Effector memory CD4-positive, alpha-beta T cell (primary cell): Measurements from ENCODE around the gene CANT1.

Experiments used
- DNase-seq, 3 donors: peaks; one replicate each; pipeline ENCODE4 v3.0.0-alpha.2; 2020
- H3K27ac ChIP-seq: 2 replicates; pipeline ENCODE4 v1.7.0; 2013; ENCODE audit warnings: mild to moderate bottlenecking, low read length, moderate library complexity; ENCODE audit not compliant: insufficient read depth, poor library complexity, severe bottlenecking
- H3K27me3 ChIP-seq: replicated peaks from 2 replicates; pipeline ENCODE4 v1.7.0; 2013; ENCODE audit warnings: mild to moderate bottlenecking, low read length; ENCODE audit not compliant: insufficient read depth, control insufficient read depth, poor library complexity, severe bottlenecking
- H3K36me3 ChIP-seq: 2 replicates; pipeline ENCODE4 v1.7.0; 2013; ENCODE audit warnings: mild to moderate bottlenecking, low read length, moderate library complexity; ENCODE audit not compliant: control insufficient read depth, insufficient read depth
- H3K4me1 ChIP-seq: 2 replicates; pipeline ENCODE4 v1.7.0; 2013; ENCODE audit warnings: low read length, mild to moderate bottlenecking; ENCODE audit not compliant: control insufficient read depth, insufficient read depth, poor library complexity, severe bottlenecking
- H3K4me3 ChIP-seq: 2 replicates; pipeline ENCODE4 v1.7.0; 2013; ENCODE audit warnings: low read length, low read depth, mild to moderate bottlenecking; ENCODE audit not compliant: insufficient read depth, poor library complexity, severe bottlenecking
- H3K9me3 ChIP-seq: 2 replicates; pipeline ENCODE4 v1.7.0; 2013; ENCODE audit warnings: mild to moderate bottlenecking, low read length, moderate library complexity; ENCODE audit not compliant: control insufficient read depth

Gene CANT1

DNA sequence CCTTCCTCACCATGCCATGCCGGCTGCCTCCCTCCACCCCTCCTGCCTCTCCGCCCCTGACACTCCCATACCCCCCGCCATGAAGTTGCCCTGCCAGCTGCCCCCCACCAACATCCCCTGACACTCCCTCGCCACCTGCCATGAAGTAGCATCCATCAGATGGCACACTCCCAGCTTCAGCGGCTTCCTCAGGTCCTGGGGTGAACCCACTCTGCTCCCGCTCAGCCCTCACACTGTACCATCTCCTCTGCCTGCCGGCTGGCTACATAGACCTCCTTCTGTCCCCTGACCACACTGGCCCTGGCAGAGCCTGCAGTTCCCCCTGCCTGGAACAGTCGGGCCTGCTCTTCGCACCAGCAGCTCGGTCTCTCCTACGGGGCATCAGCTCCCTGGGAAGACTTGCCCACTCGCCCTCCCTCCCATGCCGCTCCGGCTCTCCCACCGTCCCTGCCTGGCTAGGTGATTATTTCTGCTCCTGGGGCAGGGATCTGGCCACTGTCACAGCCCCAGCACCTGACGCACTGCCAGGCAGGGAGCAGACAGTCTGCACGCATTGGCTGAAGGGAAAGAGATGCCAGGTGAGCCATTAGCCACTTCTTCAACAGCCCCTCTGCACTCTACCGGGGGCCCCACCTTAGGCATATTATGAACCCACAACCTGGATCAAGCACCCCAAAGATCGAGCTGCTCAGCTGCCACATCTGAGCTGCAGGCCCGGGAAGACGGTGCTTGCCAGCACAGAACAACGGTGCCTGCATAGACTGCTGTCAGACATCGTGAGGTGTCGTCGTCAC, 9.0 kb downstream of the CANT1 start:
- Histone ChIP-seq H3K4me3 (no peak overlapping the region), H3K27ac (no peak overlapping the region), H3K9me3 (no peaks in the 10 kb centered on the region), H3K27me3 (no peaks in the 10 kb centered on the region), H3K4me1 (peaks cover 6% of the 10 kb centered on the region), H3K36me3 (peaks cover 39% of the 10 kb centered on the region)
- DNase-seq: no peak

DNA sequence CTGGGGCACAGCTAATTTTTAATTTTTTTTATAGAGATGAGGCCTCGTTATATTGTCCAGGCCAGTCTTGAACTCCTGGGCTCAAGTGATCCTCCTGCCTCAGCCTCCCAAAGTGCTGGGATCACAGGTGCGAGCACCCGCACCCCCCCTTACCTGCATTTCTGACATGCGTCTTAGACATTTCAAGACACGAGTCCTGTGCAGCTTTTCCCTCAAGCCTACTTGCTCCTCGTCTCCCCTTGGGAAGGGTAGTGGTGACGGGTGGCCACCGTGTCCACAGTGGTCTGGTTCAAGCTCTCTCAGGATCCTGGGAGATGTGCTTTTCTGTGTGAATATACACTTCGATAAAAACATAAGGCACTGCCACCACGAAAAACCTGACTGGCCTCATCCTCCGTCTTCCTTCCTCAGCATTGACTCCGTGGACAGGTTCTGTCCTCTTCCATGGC, 9.6 kb downstream of the CANT1 start:
- no peak for DNase-seq
- Histone ChIP-seq H3K4me3 (no peak overlapping the region), H3K4me1 (peaks cover under 1% of the 10 kb centered on the region), H3K9me3 (no peaks in the 10 kb centered on the region), H3K27me3 (no peaks in the 10 kb centered on the region), H3K36me3 (peaks cover 43% of the 10 kb centered on the region), H3K27ac (no peak overlapping the region)

DNA sequence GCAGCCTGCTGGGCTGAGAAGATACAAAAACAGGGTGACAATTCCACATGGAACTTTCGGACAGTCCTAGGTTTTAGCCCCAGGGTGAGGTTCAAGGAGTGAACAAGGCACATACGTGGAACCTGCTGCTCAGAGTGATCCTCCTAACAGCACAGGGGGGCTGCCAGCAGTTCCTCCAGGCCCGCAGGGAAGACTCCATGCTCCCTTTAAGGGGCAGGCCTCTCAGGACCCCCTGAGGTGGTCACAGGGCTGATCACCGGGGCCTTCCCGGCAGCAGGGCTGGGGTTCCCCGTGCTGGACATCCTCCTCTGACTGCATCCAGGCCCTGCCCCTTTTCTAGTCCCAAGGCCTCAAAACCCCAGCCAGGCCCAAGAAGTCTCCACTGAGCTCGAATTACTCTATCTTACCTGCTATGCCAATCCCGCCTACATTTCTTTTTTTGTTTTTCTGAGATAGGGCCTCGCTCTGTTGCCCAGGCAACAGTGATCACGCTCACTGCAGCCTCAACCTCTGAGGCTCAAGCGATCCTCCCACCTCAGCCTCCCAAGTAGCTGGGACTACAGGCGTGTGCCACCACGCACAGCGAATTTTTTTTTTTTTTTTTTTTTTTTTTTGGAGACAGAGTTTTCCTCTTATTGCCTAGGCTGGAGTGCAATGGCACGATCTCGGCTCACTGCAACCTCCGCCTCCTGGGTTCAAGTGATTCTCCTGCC, 10.4 kb downstream of the CANT1 start:
- H3K36me3 ChIP-seq: peaks cover 43% of the 10 kb centered on the region

DNA sequence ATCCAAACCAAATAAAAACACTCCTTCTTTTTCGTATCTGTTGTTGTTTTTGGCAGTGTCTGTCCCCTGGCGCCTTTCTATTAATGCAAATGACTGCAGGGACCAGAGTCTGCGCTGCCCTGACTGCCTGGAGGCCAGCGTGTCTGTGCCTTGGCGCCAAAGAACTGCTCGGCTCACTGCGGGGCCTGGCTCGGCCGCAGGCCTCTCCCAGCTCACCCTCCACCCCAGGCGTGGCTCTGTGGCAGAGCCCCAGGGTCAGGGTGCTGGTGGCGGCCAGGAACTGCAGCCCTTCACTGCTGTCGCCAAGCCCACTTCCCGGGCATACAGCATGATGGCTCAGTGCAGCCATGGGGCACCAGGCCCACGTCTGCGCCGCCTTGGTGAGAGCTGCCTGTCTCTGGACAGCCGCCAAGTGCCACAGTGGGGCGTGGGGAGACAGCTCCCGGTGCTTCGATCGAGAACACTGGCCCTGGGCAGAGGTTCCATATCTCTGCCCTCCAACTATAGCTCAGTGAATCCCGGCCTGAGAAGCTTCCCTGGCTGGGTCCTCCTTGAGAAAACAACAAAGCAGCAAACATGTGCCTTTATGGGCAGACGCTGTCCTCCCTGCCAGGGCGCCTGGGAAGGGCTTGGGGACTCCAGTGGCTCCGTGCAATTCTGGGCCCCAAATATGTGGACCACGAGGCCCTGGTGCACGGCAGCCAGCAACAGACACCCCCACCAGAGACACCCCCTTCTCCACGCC, 11.1 kb downstream of the CANT1 start:
- Histone ChIP-seq H3K27ac (no peak overlapping the region), H3K36me3 (peaks cover 43% of the 10 kb centered on the region), H3K4me1 (no peaks in the 10 kb centered on the region), H3K27me3 (no peaks in the 10 kb centered on the region), H3K4me3 (no peak overlapping the region), H3K9me3 (no peaks in the 10 kb centered on the region)
- DNase-seq: no peak

More for the DNA sequence above, 10.4 kb downstream of the CANT1 start:
- no peaks in the 10 kb centered on the region for H3K27me3 ChIP-seq
- no peaks in the 10 kb centered on the region for H3K9me3 ChIP-seq
- no peak overlapping the region for H3K4me3 ChIP-seq
- no peak for DNase-seq
- H3K27ac ChIP-seq: no peak overlapping the region
- H3K4me1 ChIP-seq: no peaks in the 10 kb centered on the region

DNA sequence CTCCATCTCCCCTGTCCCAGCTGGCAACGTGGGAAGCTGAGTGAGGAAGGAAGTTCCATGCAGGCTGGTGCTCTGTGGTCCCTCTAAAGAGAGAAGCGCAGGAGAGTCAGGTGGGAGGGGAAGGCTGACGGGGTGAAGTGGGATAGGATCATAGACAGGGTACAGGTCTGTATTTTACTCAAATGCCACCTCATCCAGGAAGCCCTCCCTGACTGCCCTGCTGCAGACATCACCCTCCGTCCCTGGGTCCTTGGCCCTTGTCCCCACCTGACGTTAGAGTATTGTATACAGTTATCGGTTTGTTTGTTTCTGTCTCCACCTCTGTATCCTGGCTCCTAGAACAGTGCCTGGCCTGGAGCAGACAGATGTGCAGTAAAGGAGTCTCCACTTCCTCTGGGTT, 11.7 kb downstream of the CANT1 start:
- DNase-seq: no peak
- Histone ChIP-seq H3K4me3 (no peak overlapping the region), H3K4me1 (no peaks in the 10 kb centered on the region), H3K9me3 (no peaks in the 10 kb centered on the region), H3K27ac (no peak overlapping the region), H3K27me3 (no peaks in the 10 kb centered on the region), H3K36me3 (peaks cover 42% of the 10 kb centered on the region)

DNA sequence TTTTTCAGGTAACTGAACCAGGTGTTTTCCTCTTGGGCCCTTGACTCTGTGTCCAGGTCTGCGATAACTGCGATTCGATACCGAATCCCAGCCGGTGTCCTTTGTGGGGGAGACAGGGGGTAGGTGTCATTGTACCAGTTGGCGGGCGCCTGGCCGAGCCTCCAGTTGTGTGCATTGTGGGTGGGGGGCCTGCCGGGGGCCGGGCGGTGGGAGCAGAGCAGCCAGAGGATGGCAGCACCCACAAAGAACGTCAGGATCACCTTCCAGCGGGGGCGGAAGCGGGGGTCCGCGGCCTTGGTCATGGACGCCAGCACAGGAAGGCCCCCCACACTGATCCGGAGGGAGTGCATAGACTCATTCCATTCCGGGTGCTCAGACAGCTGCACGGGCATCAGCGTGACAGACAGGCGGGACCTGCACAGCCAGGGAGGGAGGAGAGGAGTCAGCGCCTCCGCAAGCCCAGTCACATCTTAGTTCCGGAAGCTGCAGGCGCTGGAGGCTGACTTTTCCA, 12.3 kb downstream of the CANT1 start:
- Histone ChIP-seq H3K27me3 (no peaks in the 10 kb centered on the region), H3K4me3 (no peak overlapping the region), H3K9me3 (no peaks in the 10 kb centered on the region), H3K4me1 (no peaks in the 10 kb centered on the region), H3K27ac (no peak overlapping the region), H3K36me3 (peaks cover 38% of the 10 kb centered on the region)
- no peak for DNase-seq

DNA sequence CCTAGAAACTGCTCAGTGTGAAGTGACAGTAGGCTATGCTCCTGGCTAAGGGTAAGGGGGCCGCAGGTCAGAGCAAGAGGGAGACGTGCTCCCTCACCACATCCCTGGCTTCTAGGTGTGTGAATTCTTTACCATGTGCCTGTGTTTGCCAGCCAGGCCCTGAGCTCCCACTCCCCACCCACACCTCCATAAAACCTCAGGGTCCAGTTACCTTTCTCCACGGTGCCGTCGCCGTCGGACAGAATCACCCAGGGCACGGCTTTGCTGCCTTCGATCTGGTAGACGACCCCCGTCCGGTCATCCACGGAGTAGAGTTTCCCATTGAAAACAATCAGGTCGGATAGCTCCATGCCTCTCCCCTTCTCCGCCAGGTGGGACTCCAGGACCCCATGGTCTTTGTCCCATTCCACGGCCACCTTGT, 12.8 kb downstream of the CANT1 start:
- H3K27me3 ChIP-seq: no peaks in the 10 kb centered on the region
- no peak overlapping the region for H3K4me3 ChIP-seq
- H3K4me1 ChIP-seq: no peaks in the 10 kb centered on the region
- no peaks in the 10 kb centered on the region for H3K9me3 ChIP-seq
- no peak for DNase-seq
- H3K27ac ChIP-seq: no peak overlapping the region
- H3K36me3 ChIP-seq: peaks cover 41% of the 10 kb centered on the region

DNA sequence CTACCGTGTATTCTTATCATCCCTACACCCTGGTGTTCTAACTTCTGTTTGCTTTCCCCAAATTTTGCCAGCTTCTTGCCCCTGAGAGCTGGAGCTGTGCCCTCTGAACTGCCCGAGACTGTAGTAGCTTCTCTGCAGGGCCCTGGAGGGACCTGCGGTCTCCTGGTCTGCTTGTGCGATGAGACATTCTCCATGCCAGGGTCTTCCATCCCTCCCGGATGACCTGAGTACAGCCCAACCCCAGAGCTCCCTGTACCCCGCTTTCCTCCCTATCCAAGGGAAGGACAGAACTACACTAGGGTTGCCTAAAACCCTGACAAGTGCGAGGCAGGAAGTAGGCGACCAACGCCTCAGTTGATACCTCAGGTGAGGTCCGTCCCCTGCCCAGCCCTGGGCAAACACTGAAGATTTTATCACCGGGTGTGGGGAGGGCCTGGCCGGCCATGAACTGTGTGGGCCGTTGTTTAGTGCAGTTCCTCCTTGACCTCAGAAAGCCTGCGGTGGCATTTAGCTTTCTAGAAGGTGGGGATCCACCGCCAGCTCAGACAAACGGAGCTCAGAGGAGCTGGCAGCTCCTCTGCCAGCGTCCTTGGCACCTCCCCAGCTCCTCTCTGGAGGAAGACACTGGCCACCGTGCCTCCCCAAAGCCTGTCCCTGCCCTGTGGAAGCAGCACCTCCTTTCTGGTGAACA, 13.7 kb downstream of the CANT1 start:
- Histone ChIP-seq H3K4me1 (no peaks in the 10 kb centered on the region), H3K4me3 (no peak overlapping the region), H3K27me3 (no peaks in the 10 kb centered on the region), H3K27ac (no peak overlapping the region), H3K36me3 (peaks cover 49% of the 10 kb centered on the region), H3K9me3 (no peaks in the 10 kb centered on the region)
- no peak for DNase-seq

DNA sequence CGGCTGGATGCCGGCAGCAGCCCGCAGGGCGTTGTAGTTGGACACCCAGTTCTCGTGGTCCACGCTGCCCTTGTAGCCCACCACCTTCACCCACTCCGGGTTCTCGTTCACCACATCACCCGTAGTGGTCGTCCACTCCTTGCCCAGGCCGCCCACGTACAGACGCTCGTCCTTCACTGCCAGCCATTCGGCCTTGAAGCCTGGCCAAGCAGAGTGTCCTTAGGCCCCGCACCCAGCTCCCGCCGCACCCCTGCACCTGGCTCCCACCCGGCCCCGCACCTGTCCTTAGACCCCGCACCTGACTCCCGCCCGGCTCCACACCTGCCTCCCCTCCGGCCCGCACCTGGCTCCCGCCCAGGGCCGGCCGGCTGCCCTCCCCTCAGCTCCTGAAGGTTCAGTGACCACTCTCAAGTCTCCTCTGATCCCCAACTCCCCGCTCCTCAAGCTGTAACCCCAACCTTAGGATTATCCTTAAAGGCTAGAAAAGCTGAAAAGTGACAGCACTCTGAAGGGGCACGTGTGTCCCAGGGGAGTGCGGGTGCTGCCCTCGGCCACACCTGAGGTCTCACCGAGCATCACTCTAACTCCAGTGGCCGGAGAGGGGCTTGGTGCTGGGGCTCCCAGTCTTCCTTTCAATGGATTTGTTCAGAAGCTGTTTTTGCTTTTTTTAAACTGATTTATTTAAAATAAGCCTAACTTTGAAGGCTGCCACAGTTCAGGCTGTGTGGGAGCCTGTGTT, 14.4 kb downstream of the CANT1 start:
- peaks cover 49% of the 10 kb centered on the region for H3K36me3 ChIP-seq

More for the DNA sequence above, 14.4 kb downstream of the CANT1 start:
- Histone ChIP-seq H3K4me3 (no peak overlapping the region), H3K27ac (no peak overlapping the region), H3K9me3 (no peaks in the 10 kb centered on the region), H3K4me1 (no peaks in the 10 kb centered on the region), H3K27me3 (no peaks in the 10 kb centered on the region)
- DNase-seq: no peak
